Measurements from ENCODE around the gene TTC23.

Gene TTC23

GRCh38 chr15:99110093-99110492 is 139.3 kb downstream of the TTC23 start:
- Histone ChIP-seq H3K4me3 (replicated peaks; ENCODE audit: insufficient read depth, low read length) (no peak overlapping the region), H3K27me3 (ENCODE audit: insufficient read depth, poor library complexity, severe bottlenecking) (peaks cover 16% of the 10 kb centered on the region), H3K27ac (replicated peaks) (no peak overlapping the region)
- TF ChIP-seq POLR2AphosphoS5 (IDR thresholded peaks at IDR 0.05; ENCODE audit: low read depth) = no peak
- no peak for DNase-seq (ENCODE audit: low read depth in 1 of 2, low spot score in 1 of 2)

GRCh38 chr15:99109555-99110021 is 139.8 kb downstream of the TTC23 start:
- Histone ChIP-seq H3K27ac (replicated peaks) (no peak overlapping the region), H3K27me3 (ENCODE audit: insufficient read depth, poor library complexity, severe bottlenecking) (peaks cover 16% of the 10 kb centered on the region), H3K4me3 (replicated peaks; ENCODE audit: insufficient read depth, low read length) (no peak overlapping the region)
- TF ChIP-seq REST (IDR thresholded peaks at IDR 0.05; ENCODE audit: insufficient replicate concordance, low read depth) (no peak), SPI1 (IDR thresholded peaks at IDR 0.05; ENCODE audit: borderline replicate concordance, low read depth) (no peak), CTCF (IDR thresholded peaks at IDR 0.05; ENCODE audit: insufficient read depth, low read length) (no peak), GABPA (IDR thresholded peaks at IDR 0.05; ENCODE audit: low read depth) (no peak), POLR2AphosphoS5 (IDR thresholded peaks at IDR 0.05; ENCODE audit: low read depth) (no peak)
- no peak for DNase-seq (ENCODE audit: low read depth in 1 of 2, low spot score in 1 of 2)

- no peak overlapping the region for H3K27ac ChIP-seq (replicated peaks)
- DNase-seq (ENCODE audit: low read depth in 1 of 2, low spot score in 1 of 2) = no peak
- H3K27me3 ChIP-seq (ENCODE audit: insufficient read depth, poor library complexity, severe bottlenecking) = peaks cover 16% of the 10 kb centered on the region
- no peak overlapping the region for H3K4me3 ChIP-seq (replicated peaks; ENCODE audit: insufficient read depth, low read length)
- TF ChIP-seq REST (IDR thresholded peaks at IDR 0.05; ENCODE audit: insufficient replicate concordance, low read depth) = no peak
- no peak for TF ChIP-seq POLR2AphosphoS5 (IDR thresholded peaks at IDR 0.05; ENCODE audit: low read depth)
These were observed 140.4 kb downstream of the TTC23 start for GRCh38 chr15:99108993-99109392.

GRCh38 chr15:99106417-99107220 is 142.8 kb downstream of the TTC23 start:
- no peak overlapping the region for H3K4me3 ChIP-seq (replicated peaks; ENCODE audit: insufficient read depth, low read length)
- H3K27me3 ChIP-seq (ENCODE audit: insufficient read depth, poor library complexity, severe bottlenecking) = peaks cover 29% of the 10 kb centered on the region
- TF ChIP-seq REST (IDR thresholded peaks at IDR 0.05; ENCODE audit: insufficient replicate concordance, low read depth) (no peak), SPI1 (IDR thresholded peaks at IDR 0.05; ENCODE audit: borderline replicate concordance, low read depth) (no peak), CTCF (IDR thresholded peaks at IDR 0.05; ENCODE audit: insufficient read depth, low read length) (no peak), GABPA (IDR thresholded peaks at IDR 0.05; ENCODE audit: low read depth) (no peak), POLR2AphosphoS5 (IDR thresholded peaks at IDR 0.05; ENCODE audit: low read depth) (no peak)
- DNase-seq (ENCODE audit: low read depth in 1 of 2, low spot score in 1 of 2) = no peak
- no peak overlapping the region for H3K27ac ChIP-seq (replicated peaks)
